GM21360 (cell line): ENCODE results near the gene PYGO1.
A peak's percentile ranks its signal among the peaks of the same experiment; 100 is the strongest.
"Not testable (repeated sequence)": the region's sequence is repeated elsewhere in the genome, so short reads cannot be mapped to it uniquely, and the experiment has no call there.

Source experiments
- ATAC-seq: cut with Tn5 transposase; IDR thresholded peaks from one replicate; pipeline ENCODE4 v1.9.1; 2021; ENCODE audit warnings: mild to moderate bottlenecking, moderate library complexity; ENCODE audit not compliant: unreplicated experiment

Gene PYGO1

GRCh38 chr15:55513152-55513551 lies 75.0 kb downstream of the PYGO1 start:
- ATAC-seq = no peak

DNA sequence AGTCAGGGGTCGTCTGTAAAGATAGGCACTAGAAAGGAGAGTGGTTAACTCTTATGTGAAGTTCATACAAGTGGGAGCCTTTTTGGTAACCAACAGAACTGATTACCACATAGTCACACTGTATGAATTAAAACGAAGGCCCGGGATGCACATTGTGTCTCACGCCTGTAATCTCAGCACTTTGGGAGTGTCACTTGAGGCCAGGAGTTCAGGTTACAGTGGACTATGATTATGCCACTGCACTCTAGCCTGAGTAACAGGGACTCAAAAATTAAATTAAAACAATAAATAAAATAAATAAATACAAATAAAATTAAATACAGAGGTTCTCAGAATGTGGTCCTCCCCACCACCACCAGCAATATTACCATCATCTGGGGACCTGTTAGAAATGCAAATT lies 80.6 kb downstream of the PYGO1 start:
- ATAC-seq = no peak

DNA sequence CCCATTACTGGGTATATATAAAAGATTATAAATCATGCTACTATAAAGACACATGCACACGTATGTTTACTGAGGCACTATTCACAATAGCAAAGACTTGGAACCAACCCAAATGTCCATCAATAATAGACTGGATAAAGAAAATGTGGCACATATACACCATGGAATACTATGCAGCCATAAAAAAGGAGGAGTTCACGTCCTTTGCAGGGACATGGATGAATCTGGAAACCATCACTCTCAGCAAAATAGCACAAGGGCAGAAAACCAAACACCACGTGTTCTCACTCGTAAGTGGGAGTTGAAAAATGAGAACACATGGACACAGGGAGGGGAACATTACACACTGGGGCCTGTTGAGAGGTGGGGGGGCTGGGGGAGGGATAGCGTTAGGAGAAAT lies 82.7 kb downstream of the PYGO1 start:
- ATAC-seq = not testable (repeated sequence)

DNA sequence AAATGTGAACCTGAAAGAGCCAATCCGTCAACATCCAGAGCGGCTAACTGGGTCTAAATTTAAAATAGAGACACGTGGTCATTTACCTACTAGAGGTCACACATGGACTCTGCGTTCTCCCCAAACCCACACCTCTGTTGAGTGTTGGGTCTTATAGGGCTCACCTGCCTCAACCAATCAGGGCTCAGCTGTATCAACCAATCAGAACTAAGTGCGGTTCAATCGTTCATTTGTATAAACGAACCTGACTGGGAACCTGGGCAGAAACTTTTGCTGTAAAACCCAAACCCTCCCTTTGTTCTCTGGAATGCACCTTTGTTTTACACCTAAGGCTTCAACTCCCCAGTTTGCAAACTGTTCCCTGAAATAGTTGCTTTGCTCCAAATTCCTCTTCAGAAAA lies 89.0 kb downstream of the PYGO1 start:
- no peak for ATAC-seq

DNA sequence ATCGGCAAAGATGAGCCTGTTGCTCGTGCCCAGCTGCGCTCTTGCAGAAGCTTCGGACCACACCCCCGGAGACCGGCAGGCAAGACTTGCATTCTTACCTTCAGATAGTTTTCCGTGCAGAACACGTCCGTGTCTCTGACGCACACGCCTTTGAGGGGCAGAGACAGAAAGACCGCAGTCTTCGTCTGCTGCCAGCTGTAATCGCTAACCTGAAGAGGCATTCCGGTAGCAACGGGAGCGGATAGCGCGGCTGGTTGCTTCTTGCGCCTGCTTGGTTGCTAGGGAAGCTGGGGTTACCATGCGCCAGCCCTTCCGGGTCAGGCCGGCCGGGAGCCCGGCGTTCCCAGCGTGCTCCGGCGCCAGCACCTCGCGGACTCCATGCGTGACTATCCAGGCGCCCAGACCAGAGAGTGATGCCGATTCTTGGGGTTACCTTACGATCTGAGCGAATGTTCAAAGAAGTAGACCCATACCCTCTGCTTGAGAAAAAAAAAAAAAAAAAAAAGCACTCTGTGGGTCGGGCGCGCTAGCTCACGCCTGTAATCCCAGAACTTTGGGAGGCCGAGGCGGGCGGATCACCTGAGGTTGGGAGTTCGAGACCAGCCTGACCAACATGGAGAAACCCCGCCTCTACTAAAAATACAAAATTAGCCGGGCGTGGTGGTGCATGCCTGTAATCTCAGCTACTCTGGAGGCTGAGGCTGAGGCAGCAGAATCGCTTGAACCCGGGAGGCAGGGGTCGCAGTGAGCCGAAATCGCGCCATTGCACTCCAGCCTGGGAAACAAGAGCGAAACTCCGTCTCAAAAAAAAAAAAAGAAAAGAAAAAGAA lies 89.8 kb downstream of the PYGO1 start:
- ATAC-seq = peak; percentile 98

DNA sequence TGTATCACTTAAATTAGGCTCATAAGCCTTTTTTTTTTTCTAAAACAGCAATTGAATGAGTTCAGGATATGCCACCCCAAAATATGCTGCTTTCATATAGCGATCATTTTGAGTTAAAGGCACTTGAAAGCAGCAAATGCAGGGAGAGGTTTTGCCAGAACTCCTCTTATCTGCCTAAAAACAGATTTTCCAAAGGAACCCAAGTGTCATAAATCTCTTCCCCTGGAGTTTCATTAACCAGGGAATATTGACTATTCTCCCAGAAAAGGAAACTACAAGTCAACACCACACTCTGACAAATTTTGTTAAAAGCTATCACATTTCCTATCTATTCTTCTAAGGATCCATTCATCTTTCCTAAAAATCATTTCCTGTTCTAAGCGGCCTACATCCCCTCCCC lies 91.4 kb downstream of the PYGO1 start:
- no peak for ATAC-seq

DNA sequence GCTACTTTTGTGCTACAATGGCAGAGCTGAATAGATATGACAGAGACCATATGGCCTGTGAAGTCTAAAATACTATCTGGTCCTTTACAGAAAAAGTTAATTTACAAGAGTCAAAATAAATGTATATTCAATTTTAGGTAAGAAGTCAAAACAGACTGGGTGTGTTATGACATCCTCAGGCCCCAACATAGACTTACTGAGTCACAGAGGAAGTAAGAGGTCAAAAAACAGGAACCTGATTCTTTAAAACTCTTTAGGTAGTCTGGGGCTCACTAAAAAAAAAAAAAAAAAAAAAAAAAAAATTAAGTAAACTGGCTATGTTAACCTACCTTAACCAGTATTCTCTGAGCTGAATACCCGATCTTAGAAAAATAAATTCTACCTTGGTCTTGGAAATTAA lies 93.2 kb downstream of the PYGO1 start:
- no peak for ATAC-seq

GRCh38 chr15:55488952-55489600 lies 99.1 kb downstream of the PYGO1 start:
- ATAC-seq = not testable (repeated sequence)
